ENCODE results near the gene CDH11.
A peak's percentile ranks its signal among the peaks of the same experiment; 100 is the strongest.

The CDH11 gene

DNA sequence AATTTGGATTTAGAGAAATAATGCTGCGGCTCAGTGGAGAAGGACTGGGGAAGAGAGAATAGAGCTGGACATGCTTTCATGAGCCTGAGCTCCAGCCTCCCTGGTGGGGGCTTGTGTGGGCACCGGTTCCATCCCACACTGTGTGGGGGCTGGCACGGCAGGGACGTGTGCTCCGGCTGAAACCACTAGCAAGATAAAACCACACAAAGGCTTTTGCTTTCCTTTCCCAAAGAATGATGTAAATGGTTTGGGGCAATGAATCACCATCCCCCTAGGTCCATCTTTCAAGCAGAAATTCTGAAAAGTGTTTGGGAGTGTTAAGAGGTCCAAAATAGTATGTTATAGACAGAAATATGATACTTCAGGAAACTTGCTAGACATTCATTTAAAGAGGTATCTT lies 77.0 kb downstream of the CDH11 start:
- peak overlapping the region in 1 of 2 experiments; percentile 39 for H3K4me3 ChIP-seq (ENCODE audit: insufficient read depth in 1 of 2, low read depth in 1 of 2, low read length in 2 of 2)
- H3K9me3 ChIP-seq (ENCODE audit: control insufficient read depth, low read length) = no peaks in the 10 kb centered on the region
- peaks cover 8 to 89% of the 10 kb centered on the region in 2 experiments for H3K36me3 ChIP-seq (ENCODE audit: control insufficient read depth in 1 of 2, insufficient read depth in 2 of 2, low read depth in 1 of 2, low read length in 2 of 2)
- DNase-seq = peak; percentile 57
- peak overlapping the region; percentile 75 for H3K27ac ChIP-seq (ENCODE audit: low read length, poor library complexity, severe bottlenecking)
- H2AFZ ChIP-seq (ENCODE audit: low read depth, low read length) = no peak overlapping the region
- no peak overlapping the region for H3K4ac ChIP-seq (ENCODE audit: low read depth in 1 of 2, low read length in 2 of 2)
- H2AK5ac ChIP-seq (ENCODE audit: low read length, severe bottlenecking) = no peak overlapping the region
- WGBS = 86% methylated on average over 5 of the region's 5 CpGs
- H2BK15ac ChIP-seq (ENCODE audit: low read depth, poor library complexity, severe bottlenecking) = no peak overlapping the region
- no peak overlapping the region for H3K23ac ChIP-seq (ENCODE audit: low read length in 2 of 2)
- H2BK5ac ChIP-seq (ENCODE audit: low read depth, low read length, poor library complexity, severe bottlenecking) = no peak overlapping the region
- H3K14ac ChIP-seq (ENCODE audit: low read length in 2 of 2) = no peak overlapping the region
- no peaks in the 10 kb centered on the region for H3K27me3 ChIP-seq (ENCODE audit: control insufficient read depth in 1 of 2, insufficient read depth in 1 of 2, low read length in 2 of 2)
- H3K4me2 ChIP-seq (ENCODE audit: low read length, poor library complexity, severe bottlenecking) = no peak overlapping the region
- H2BK120ac ChIP-seq (ENCODE audit: low read depth, low read length) = no peak overlapping the region
- H4K8ac ChIP-seq (ENCODE audit: low read length) = no peak overlapping the region
- H3K9ac ChIP-seq (ENCODE audit: low read length) = peak overlapping the region; percentile 71
- H3K18ac ChIP-seq (ENCODE audit: low read depth in 1 of 2, low read length in 2 of 2) = no peak overlapping the region
- H2BK12ac ChIP-seq (ENCODE audit: low read length in 2 of 2) = no peak overlapping the region
- H3K4me1 ChIP-seq (ENCODE audit: control insufficient read depth, insufficient read depth, low read depth, low read length) = peaks cover 8% of the 10 kb centered on the region
- peaks cover 15% of the 10 kb centered on the region for H3K79me1 ChIP-seq (replicated peaks; ENCODE audit: low read length, poor library complexity, severe bottlenecking)
- no peak overlapping the region for H4K91ac ChIP-seq (ENCODE audit: low read length)

- Histone ChIP-seq H3K4me3 (ENCODE audit: insufficient read depth in 1 of 2, low read depth in 1 of 2, low read length in 2 of 2) (no peak overlapping the region), H3K27me3 (ENCODE audit: control insufficient read depth in 1 of 2, insufficient read depth in 1 of 2, low read length in 2 of 2) (no peaks in the 10 kb centered on the region), H4K8ac (ENCODE audit: low read length) (no peak overlapping the region), H2AFZ (ENCODE audit: low read depth, low read length) (no peak overlapping the region), H3K4me1 (ENCODE audit: control insufficient read depth, insufficient read depth, low read depth, low read length) (peaks cover 6% of the 10 kb centered on the region), H3K4me2 (ENCODE audit: low read length, poor library complexity, severe bottlenecking) (no peak overlapping the region), H2BK120ac (ENCODE audit: low read depth, low read length) (no peak overlapping the region), H3K23ac (ENCODE audit: low read length in 2 of 2) (no peak overlapping the region), H3K18ac (ENCODE audit: low read depth in 1 of 2, low read length in 2 of 2) (peak overlapping the region in 1 of 2 experiments; percentile 14), H2BK5ac (ENCODE audit: low read depth, low read length, poor library complexity, severe bottlenecking) (no peak overlapping the region), H3K9ac (ENCODE audit: low read length) (peak overlapping the region; percentile 71), H3K79me1 (replicated peaks; ENCODE audit: low read length, poor library complexity, severe bottlenecking) (peaks cover 15% of the 10 kb centered on the region), H2AK5ac (ENCODE audit: low read length, severe bottlenecking) (peak overlapping the region; percentile 45), H3K9me3 (ENCODE audit: control insufficient read depth, low read length) (peaks cover under 1% of the 10 kb centered on the region), H3K36me3 (ENCODE audit: control insufficient read depth in 1 of 2, insufficient read depth in 2 of 2, low read depth in 1 of 2, low read length in 2 of 2) (peaks cover 8 to 83% of the 10 kb centered on the region in 2 experiments), H2BK15ac (ENCODE audit: low read depth, poor library complexity, severe bottlenecking) (no peak overlapping the region), H4K91ac (ENCODE audit: low read length) (no peak overlapping the region), H3K14ac (ENCODE audit: low read length in 2 of 2) (no peak overlapping the region), H3K4ac (ENCODE audit: low read depth in 1 of 2, low read length in 2 of 2) (no peak overlapping the region), H2BK12ac (ENCODE audit: low read length in 2 of 2) (no peak overlapping the region), H3K27ac (ENCODE audit: low read length, poor library complexity, severe bottlenecking) (no peak overlapping the region)
- DNase-seq = no peak
- 100% methylated on average over 2 of the region's 2 CpGs for WGBS
Observed at GRCh38 chr16:65044026-65044425, 77.8 kb downstream of the CDH11 start.

- DNase-seq = no peak
- Histone ChIP-seq H3K23ac (ENCODE audit: low read length in 2 of 2) (no peak overlapping the region), H3K4ac (ENCODE audit: low read depth in 1 of 2, low read length in 2 of 2) (no peak overlapping the region), H4K91ac (ENCODE audit: low read length) (no peak overlapping the region), H2BK120ac (ENCODE audit: low read depth, low read length) (no peak overlapping the region), H2AFZ (ENCODE audit: low read depth, low read length) (no peak overlapping the region), H3K14ac (ENCODE audit: low read length in 2 of 2) (no peak overlapping the region), H3K36me3 (ENCODE audit: control insufficient read depth in 1 of 2, insufficient read depth in 2 of 2, low read depth in 1 of 2, low read length in 2 of 2) (peaks cover 8 to 80% of the 10 kb centered on the region in 2 experiments), H2AK5ac (ENCODE audit: low read length, severe bottlenecking) (no peak overlapping the region), H2BK5ac (ENCODE audit: low read depth, low read length, poor library complexity, severe bottlenecking) (no peak overlapping the region), H3K18ac (ENCODE audit: low read depth in 1 of 2, low read length in 2 of 2) (no peak overlapping the region), H3K9me3 (ENCODE audit: control insufficient read depth, low read length) (peaks cover 4% of the 10 kb centered on the region), H3K4me1 (ENCODE audit: control insufficient read depth, insufficient read depth, low read depth, low read length) (peaks cover 6% of the 10 kb centered on the region), H2BK15ac (ENCODE audit: low read depth, poor library complexity, severe bottlenecking) (no peak overlapping the region), H3K4me2 (ENCODE audit: low read length, poor library complexity, severe bottlenecking) (no peak overlapping the region), H4K8ac (ENCODE audit: low read length) (no peak overlapping the region), H3K9ac (ENCODE audit: low read length) (no peak overlapping the region), H3K79me1 (replicated peaks; ENCODE audit: low read length, poor library complexity, severe bottlenecking) (peaks cover 16% of the 10 kb centered on the region), H2BK12ac (ENCODE audit: low read length in 2 of 2) (no peak overlapping the region), H3K4me3 (ENCODE audit: insufficient read depth in 1 of 2, low read depth in 1 of 2, low read length in 2 of 2) (no peak overlapping the region), H3K27me3 (ENCODE audit: control insufficient read depth in 1 of 2, insufficient read depth in 1 of 2, low read length in 2 of 2) (no peaks in the 10 kb centered on the region), H3K27ac (ENCODE audit: low read length, poor library complexity, severe bottlenecking) (no peak overlapping the region)
- WGBS = 92% methylated on average over 4 of the region's 4 CpGs
Observed at GRCh38 chr16:65042438-65043365, 79.2 kb downstream of the CDH11 start.

GRCh38 chr16:65041667-65042066 lies 80.2 kb downstream of the CDH11 start:
- no peak overlapping the region for H3K9ac ChIP-seq (ENCODE audit: low read length)
- H2BK5ac ChIP-seq (ENCODE audit: low read depth, low read length, poor library complexity, severe bottlenecking) = no peak overlapping the region
- H2AFZ ChIP-seq (ENCODE audit: low read depth, low read length) = no peak overlapping the region
- no peak overlapping the region for H2AK5ac ChIP-seq (ENCODE audit: low read length, severe bottlenecking)
- no peak overlapping the region for H3K4me2 ChIP-seq (ENCODE audit: low read length, poor library complexity, severe bottlenecking)
- peaks cover 4% of the 10 kb centered on the region for H3K9me3 ChIP-seq (ENCODE audit: control insufficient read depth, low read length)
- H3K4me3 ChIP-seq (ENCODE audit: insufficient read depth in 1 of 2, low read depth in 1 of 2, low read length in 2 of 2) = no peak overlapping the region
- H4K8ac ChIP-seq (ENCODE audit: low read length) = no peak overlapping the region
- H3K27me3 ChIP-seq (ENCODE audit: control insufficient read depth in 1 of 2, insufficient read depth in 1 of 2, low read length in 2 of 2) = no peaks in the 10 kb centered on the region
- no peak overlapping the region for H3K27ac ChIP-seq (ENCODE audit: low read length, poor library complexity, severe bottlenecking)
- no peak overlapping the region for H4K91ac ChIP-seq (ENCODE audit: low read length)
- H3K14ac ChIP-seq (ENCODE audit: low read length in 2 of 2) = no peak overlapping the region
- no peak overlapping the region for H2BK120ac ChIP-seq (ENCODE audit: low read depth, low read length)
- H2BK15ac ChIP-seq (ENCODE audit: low read depth, poor library complexity, severe bottlenecking) = no peak overlapping the region
- no peak overlapping the region for H2BK12ac ChIP-seq (ENCODE audit: low read length in 2 of 2)
- H3K4ac ChIP-seq (ENCODE audit: low read depth in 1 of 2, low read length in 2 of 2) = no peak overlapping the region
- DNase-seq = no peak
- no peak overlapping the region for H3K23ac ChIP-seq (ENCODE audit: low read length in 2 of 2)
- WGBS = over 99% methylated on average over 5 of the region's 5 CpGs
- H3K79me1 ChIP-seq (replicated peaks; ENCODE audit: low read length, poor library complexity, severe bottlenecking) = peaks cover 22% of the 10 kb centered on the region
- peaks cover 6% of the 10 kb centered on the region for H3K4me1 ChIP-seq (ENCODE audit: control insufficient read depth, insufficient read depth, low read depth, low read length)
- H3K36me3 ChIP-seq (ENCODE audit: control insufficient read depth in 1 of 2, insufficient read depth in 2 of 2, low read depth in 1 of 2, low read length in 2 of 2) = peaks cover 8 to 79% of the 10 kb centered on the region in 2 experiments
- H3K18ac ChIP-seq (ENCODE audit: low read depth in 1 of 2, low read length in 2 of 2) = no peak overlapping the region

All from mesenchymal stem cell (in vitro differentiated cells and primary cell).